ENCODE measurements around the gene DPP7.

Gene DPP7

DNA sequence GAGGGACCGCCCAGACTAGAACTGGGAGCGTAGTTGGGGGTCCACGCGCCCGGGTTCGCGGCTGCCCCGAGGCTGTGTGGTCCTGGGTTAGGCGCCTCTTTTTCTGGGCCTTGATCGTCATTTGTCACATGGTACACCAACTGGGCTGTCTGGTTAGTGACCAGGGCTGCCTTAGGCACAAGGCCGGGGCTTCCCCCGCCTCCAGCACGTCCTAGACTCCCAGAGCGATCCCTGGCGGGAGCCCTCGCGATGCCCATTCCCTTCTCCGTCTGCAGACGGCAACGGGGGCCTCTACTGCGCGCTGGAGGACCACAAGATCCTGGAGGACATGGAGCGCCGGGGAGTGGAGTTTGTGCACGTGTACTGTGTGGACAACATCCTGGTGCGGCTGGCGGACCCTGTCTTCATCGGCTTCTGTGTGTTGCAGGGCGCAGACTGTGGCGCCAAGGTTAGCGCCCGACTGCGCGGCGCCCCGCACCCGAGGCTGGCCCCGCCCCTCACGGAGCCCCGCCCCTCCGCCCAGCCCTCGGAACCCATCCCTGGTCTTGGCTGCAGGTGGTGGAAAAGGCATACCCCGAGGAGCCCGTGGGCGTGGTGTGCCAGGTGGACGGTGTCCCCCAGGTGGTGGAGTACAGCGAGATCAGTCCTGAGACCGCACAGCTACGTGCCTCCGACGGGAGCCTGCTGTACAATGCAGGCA is 35.7 kb downstream of the DPP7 start:
- no peak overlapping the region for H2BK5ac ChIP-seq (ENCODE audit: low read depth, low read length, poor library complexity)
- no peak overlapping the region for H2BK12ac ChIP-seq (ENCODE audit: low read length)
- no peak overlapping the region for H3K14ac ChIP-seq (ENCODE audit: low read length)
- H3K4me2 ChIP-seq (ENCODE audit: low read length), result peak overlapping the region; percentile 90
- peaks cover 0 to 2% of the 10 kb centered on the region in 2 experiments for H3K36me3 ChIP-seq (ENCODE audit: control insufficient read depth in 1 of 2, insufficient read depth in 2 of 2, low read length in 2 of 2)
- H4K91ac ChIP-seq (ENCODE audit: low read depth, low read length), result no peak overlapping the region
- H3K9me3 ChIP-seq (ENCODE audit: insufficient read depth, low read depth, low read length), result peaks cover 9% of the 10 kb centered on the region
- no peak overlapping the region for H3K23ac ChIP-seq (ENCODE audit: low read length)
- H3K18ac ChIP-seq (ENCODE audit: low read length), result no peak overlapping the region
- no peak overlapping the region for H2BK120ac ChIP-seq (ENCODE audit: insufficient read depth, low read length, poor library complexity)
- no peak overlapping the region for H3K27ac ChIP-seq (ENCODE audit: low read depth, low read length)
- no peak overlapping the region for H4K12ac ChIP-seq (ENCODE audit: low read depth, low read length)
- H3K27me3 ChIP-seq (ENCODE audit: insufficient read depth, low read length), result peaks cover 22% of the 10 kb centered on the region
- H3K79me2 ChIP-seq (ENCODE audit: control insufficient read depth, insufficient read depth, low read length, poor library complexity), result no peaks in the 10 kb centered on the region
- DNase-seq, result peak; percentile 22 to 39
- H3K4ac ChIP-seq (ENCODE audit: low read depth, low read length), result no peak overlapping the region
- WGBS (ENCODE audit: extremely low coverage, insufficient coverage, insufficient read length), result no CpG with 5 or more reads among the region's 51 CpGs
- H3K4me3 ChIP-seq (ENCODE audit: low read depth, low read length), result no peak overlapping the region
- H2AFZ ChIP-seq (ENCODE audit: insufficient read depth, low read length, poor library complexity), result peak overlapping the region; percentile 13
- H3K9ac ChIP-seq (ENCODE audit: low read length), result no peak overlapping the region
- H2AK5ac ChIP-seq (ENCODE audit: low read length), result no peak overlapping the region
- peaks cover 3% of the 10 kb centered on the region for H3K79me1 ChIP-seq (ENCODE audit: low read length)
- H4K8ac ChIP-seq (ENCODE audit: low read depth, low read length), result no peak overlapping the region
- peaks cover 10 to 14% of the 10 kb centered on the region in 2 experiments for H3K4me1 ChIP-seq (ENCODE audit: control insufficient read depth in 1 of 2, insufficient read depth in 2 of 2, low read length in 2 of 2)

DNA sequence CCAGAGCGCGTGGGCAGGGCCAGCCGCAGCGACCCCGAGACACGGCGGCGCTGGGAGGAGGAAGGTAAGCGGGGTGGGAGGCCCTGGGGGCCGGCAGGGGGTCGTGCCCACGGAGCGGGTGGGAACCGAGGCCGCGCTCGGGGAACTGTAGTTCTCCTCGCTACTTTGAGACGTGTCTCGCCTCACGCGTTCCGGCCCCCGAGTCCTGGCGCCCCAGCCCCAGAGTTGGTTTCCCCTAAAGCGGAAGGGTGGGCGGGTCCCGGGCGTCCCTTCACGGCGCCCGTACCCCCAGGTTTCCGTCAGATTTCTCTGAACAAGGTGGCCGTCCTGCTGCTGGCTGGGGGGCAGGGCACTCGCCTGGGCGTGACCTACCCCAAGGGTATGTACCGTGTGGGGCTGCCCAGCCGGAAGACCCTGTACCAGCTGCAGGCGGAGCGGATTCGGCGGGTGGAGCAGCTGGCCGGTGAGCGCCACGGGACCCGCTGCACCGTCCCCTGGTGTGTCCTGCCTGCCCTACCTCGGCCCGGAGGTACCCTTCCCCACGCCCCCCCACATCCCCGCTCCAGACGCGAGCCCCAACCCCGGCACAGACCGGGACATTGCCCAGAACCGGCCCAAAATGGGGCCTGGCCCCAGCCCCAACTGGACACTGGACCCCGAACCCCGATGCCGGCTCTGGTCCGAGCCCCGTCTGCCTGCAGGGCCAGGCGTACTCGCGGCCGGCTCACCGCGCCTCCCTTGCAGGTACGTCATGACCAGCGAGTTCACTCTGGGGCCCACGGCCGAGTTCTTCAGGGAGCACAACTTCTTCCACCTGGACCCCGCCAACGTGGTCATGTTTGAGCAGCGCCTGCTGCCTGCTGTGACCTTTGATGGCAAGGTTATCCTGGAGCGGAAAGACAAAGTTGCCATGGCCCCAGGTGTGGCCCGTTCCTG is 36.5 kb downstream of the DPP7 start:
- H3K79me1 ChIP-seq (ENCODE audit: low read length), result peaks cover 3% of the 10 kb centered on the region
- H2BK12ac ChIP-seq (ENCODE audit: low read length), result no peak overlapping the region
- H2BK120ac ChIP-seq (ENCODE audit: insufficient read depth, low read length, poor library complexity), result no peak overlapping the region
- peak overlapping the region; percentile 30 for H2AFZ ChIP-seq (ENCODE audit: insufficient read depth, low read length, poor library complexity)
- peaks cover 22% of the 10 kb centered on the region for H3K27me3 ChIP-seq (ENCODE audit: insufficient read depth, low read length)
- no peak overlapping the region for H2BK5ac ChIP-seq (ENCODE audit: low read depth, low read length, poor library complexity)
- H3K23ac ChIP-seq (ENCODE audit: low read length), result no peak overlapping the region
- H3K27ac ChIP-seq (ENCODE audit: low read depth, low read length), result no peak overlapping the region
- H4K91ac ChIP-seq (ENCODE audit: low read depth, low read length), result peak overlapping the region; percentile 0
- no peak overlapping the region for H3K18ac ChIP-seq (ENCODE audit: low read length)
- H3K9me3 ChIP-seq (ENCODE audit: insufficient read depth, low read depth, low read length), result peaks cover 9% of the 10 kb centered on the region
- H3K4me1 ChIP-seq (ENCODE audit: control insufficient read depth in 1 of 2, insufficient read depth in 2 of 2, low read length in 2 of 2), result peaks cover 10 to 14% of the 10 kb centered on the region in 2 experiments
- WGBS (ENCODE audit: extremely low coverage, insufficient coverage, insufficient read length), result no CpG with 5 or more reads among the region's 76 CpGs
- no peak overlapping the region for H3K14ac ChIP-seq (ENCODE audit: low read length)
- no peak overlapping the region for H3K9ac ChIP-seq (ENCODE audit: low read length)
- no peak overlapping the region for H3K4ac ChIP-seq (ENCODE audit: low read depth, low read length)
- H3K79me2 ChIP-seq (ENCODE audit: control insufficient read depth, insufficient read depth, low read length, poor library complexity), result no peaks in the 10 kb centered on the region
- peak overlapping the region; percentile 71 for H3K4me3 ChIP-seq (ENCODE audit: low read depth, low read length)
- DNase-seq, result no peak
- H3K4me2 ChIP-seq (ENCODE audit: low read length), result peak overlapping the region; percentile 90
- H4K8ac ChIP-seq (ENCODE audit: low read depth, low read length), result peak overlapping the region; percentile 23
- H3K36me3 ChIP-seq (ENCODE audit: control insufficient read depth in 1 of 2, insufficient read depth in 2 of 2, low read length in 2 of 2), result peaks cover 0 to 2% of the 10 kb centered on the region in 2 experiments
- no peak overlapping the region for H2AK5ac ChIP-seq (ENCODE audit: low read length)
- no peak overlapping the region for H4K12ac ChIP-seq (ENCODE audit: low read depth, low read length)

DNA sequence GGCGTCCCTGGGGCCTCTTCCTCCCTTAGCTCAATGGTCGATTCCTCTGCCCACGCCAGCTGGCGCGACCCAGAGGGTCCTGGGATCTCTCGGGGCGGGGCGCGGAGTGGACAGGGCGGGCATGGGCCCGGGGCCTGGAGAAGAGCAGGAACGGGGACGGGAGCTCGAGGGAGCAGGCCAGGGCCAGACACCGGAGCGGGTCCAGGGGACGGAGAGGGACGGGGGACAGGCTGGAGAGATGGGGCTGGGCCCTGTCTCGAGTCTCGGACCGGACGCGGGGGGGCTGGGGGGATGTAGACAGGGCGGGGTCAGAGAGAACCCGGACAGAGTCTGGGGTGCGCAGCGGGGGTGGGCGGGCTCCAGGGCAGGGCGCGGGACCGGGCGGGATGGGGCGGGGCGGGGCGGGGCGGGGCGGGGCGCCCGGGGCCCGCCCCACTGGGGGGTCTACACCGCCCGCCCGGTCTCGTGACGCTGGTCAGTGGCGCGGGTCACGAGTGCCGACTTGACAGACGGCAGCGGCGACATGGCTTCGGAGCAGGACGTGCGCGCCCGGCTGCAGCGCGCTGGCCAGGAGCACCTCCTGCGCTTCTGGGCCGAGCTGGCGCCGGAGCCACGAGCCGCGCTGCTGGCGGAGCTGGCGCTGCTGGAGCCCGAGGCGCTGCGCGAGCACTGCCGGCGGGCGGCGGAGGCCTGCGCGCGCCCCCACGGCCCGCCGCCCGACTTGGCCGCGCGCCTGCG is 37.4 kb downstream of the DPP7 start, which contains the start of gene UAP1L1:
Gene UAP1L1, plus strand, starts transcription at position 508 of the 738 bp plus-strand sequence. Its CDS starts 16 bp downstream, at position 524.
- no CpG with 5 or more reads among the region's 87 CpGs for WGBS (ENCODE audit: extremely low coverage, insufficient coverage, insufficient read length)

DNA sequence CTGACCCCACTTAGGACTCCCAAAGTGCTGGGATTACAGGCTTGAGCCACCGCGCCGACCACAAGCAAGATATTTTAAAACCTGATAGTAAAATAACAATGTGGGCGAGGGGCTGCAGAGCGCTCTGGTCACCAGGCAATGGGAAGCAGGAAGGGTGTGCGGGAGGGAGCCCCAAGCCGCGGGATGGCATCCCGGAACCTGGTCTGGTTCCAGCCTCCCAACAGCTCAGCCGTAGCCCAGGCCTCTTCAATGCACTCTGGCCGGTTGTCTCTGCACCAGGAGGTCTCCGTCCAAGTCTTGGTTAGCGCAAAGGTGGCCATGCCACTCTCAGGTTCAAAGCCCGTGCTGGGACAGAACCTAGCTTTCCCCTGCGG is 37.9 kb downstream of the DPP7 start:
- H3K79me2 ChIP-seq (ENCODE audit: control insufficient read depth, insufficient read depth, low read length, poor library complexity), result no peaks in the 10 kb centered on the region

More for the DNA sequence above, 37.4 kb downstream of the DPP7 start, which contains the start of gene UAP1L1:
- peak within 1 kb of the TSS; percentile 23 for H4K8ac ChIP-seq (ENCODE audit: low read depth, low read length)
- DNase-seq, result peak; percentile 51 to 66
- H3K4me1 ChIP-seq (ENCODE audit: control insufficient read depth in 1 of 2, insufficient read depth in 2 of 2, low read length in 2 of 2), result peaks cover 10 to 14% of the 10 kb centered on the region in 2 experiments
- H4K12ac ChIP-seq (ENCODE audit: low read depth, low read length), result no peak within 1 kb of the TSS
- H3K27me3 ChIP-seq (ENCODE audit: insufficient read depth, low read length), result peaks cover 22% of the 10 kb centered on the region
- peak within 1 kb of the TSS; percentile 71 for H3K4me3 ChIP-seq (ENCODE audit: low read depth, low read length)
- peak within 1 kb of the TSS; percentile 90 for H3K4me2 ChIP-seq (ENCODE audit: low read length)
- peak within 1 kb of the TSS; percentile 30 for H2AFZ ChIP-seq (ENCODE audit: insufficient read depth, low read length, poor library complexity)
- no peak within 1 kb of the TSS for H3K9ac ChIP-seq (ENCODE audit: low read length)
- no peak within 1 kb of the TSS for H2BK120ac ChIP-seq (ENCODE audit: insufficient read depth, low read length, poor library complexity)
- H3K14ac ChIP-seq (ENCODE audit: low read length), result no peak within 1 kb of the TSS
- peaks cover 0 to 2% of the 10 kb centered on the region in 2 experiments for H3K36me3 ChIP-seq (ENCODE audit: control insufficient read depth in 1 of 2, insufficient read depth in 2 of 2, low read length in 2 of 2)
- no peak within 1 kb of the TSS for H3K23ac ChIP-seq (ENCODE audit: low read length)
- H3K79me2 ChIP-seq (ENCODE audit: control insufficient read depth, insufficient read depth, low read length, poor library complexity), result no peaks in the 10 kb centered on the region
- H3K9me3 ChIP-seq (ENCODE audit: insufficient read depth, low read depth, low read length), result peaks cover 6% of the 10 kb centered on the region
- H3K27ac ChIP-seq (ENCODE audit: low read depth, low read length), result no peak within 1 kb of the TSS
- H3K4ac ChIP-seq (ENCODE audit: low read depth, low read length), result no peak within 1 kb of the TSS
- H3K18ac ChIP-seq (ENCODE audit: low read length), result no peak within 1 kb of the TSS
- H2AK5ac ChIP-seq (ENCODE audit: low read length), result no peak within 1 kb of the TSS
- peaks cover 3% of the 10 kb centered on the region for H3K79me1 ChIP-seq (ENCODE audit: low read length)
- H2BK5ac ChIP-seq (ENCODE audit: low read depth, low read length, poor library complexity), result no peak within 1 kb of the TSS
- H2BK12ac ChIP-seq (ENCODE audit: low read length), result no peak within 1 kb of the TSS
- H4K91ac ChIP-seq (ENCODE audit: low read depth, low read length), result peak within 1 kb of the TSS; percentile 7

More for the DNA sequence above, 37.9 kb downstream of the DPP7 start:
- Histone ChIP-seq H2BK12ac (ENCODE audit: low read length) (no peak overlapping the region), H2AK5ac (ENCODE audit: low read length) (no peak overlapping the region), H3K14ac (ENCODE audit: low read length) (no peak overlapping the region), H2AFZ (ENCODE audit: insufficient read depth, low read length, poor library complexity) (no peak overlapping the region), H3K9ac (ENCODE audit: low read length) (no peak overlapping the region), H4K12ac (ENCODE audit: low read depth, low read length) (no peak overlapping the region), H3K27ac (ENCODE audit: low read depth, low read length) (no peak overlapping the region), H3K4me2 (ENCODE audit: low read length) (peak overlapping the region; percentile 39), H3K4me1 (ENCODE audit: control insufficient read depth in 1 of 2, insufficient read depth in 2 of 2, low read length in 2 of 2) (peaks cover 10 to 14% of the 10 kb centered on the region in 2 experiments), H4K8ac (ENCODE audit: low read depth, low read length) (no peak overlapping the region), H3K27me3 (ENCODE audit: insufficient read depth, low read length) (peaks cover 22% of the 10 kb centered on the region), H2BK120ac (ENCODE audit: insufficient read depth, low read length, poor library complexity) (no peak overlapping the region), H3K9me3 (ENCODE audit: insufficient read depth, low read depth, low read length) (peaks cover 6% of the 10 kb centered on the region), H3K4me3 (ENCODE audit: low read depth, low read length) (no peak overlapping the region), H3K18ac (ENCODE audit: low read length) (no peak overlapping the region), H2BK5ac (ENCODE audit: low read depth, low read length, poor library complexity) (no peak overlapping the region), H3K23ac (ENCODE audit: low read length) (no peak overlapping the region), H4K91ac (ENCODE audit: low read depth, low read length) (peak overlapping the region; percentile 7), H3K36me3 (ENCODE audit: control insufficient read depth in 1 of 2, insufficient read depth in 2 of 2, low read length in 2 of 2) (peaks cover 0 to 2% of the 10 kb centered on the region in 2 experiments), H3K79me1 (ENCODE audit: low read length) (peaks cover 3% of the 10 kb centered on the region), H3K4ac (ENCODE audit: low read depth, low read length) (no peak overlapping the region)
- no CpG with 5 or more reads among the region's 15 CpGs for WGBS (ENCODE audit: extremely low coverage, insufficient coverage, insufficient read length)
- no peak for DNase-seq
